Upper lobe of left lung (tissue), 6 donors: ENCODE data around the gene USP54. TPM values are rescaled to one million over a fixed set of nuclear protein-coding genes. Genes with fewer than 3 reads are reported as not detected.
A peak's percentile ranks its signal among the peaks of the same experiment; 100 is the strongest.

ENCODE experiments used
- ATAC-seq, 2 donors: fragments of 200-7000 bp; cut with Tn5 transposase; one replicate each; pipeline ENCODE4 v1.9.1; 2022; ENCODE audit warnings: mild to moderate bottlenecking in 2 of 2, moderate library complexity in 2 of 2; ENCODE audit not compliant: low FRiP score in 2 of 2
- DNase-seq, 2 donors: peaks; one replicate each; pipeline ENCODE4 v3.0.0-alpha.2; 2019 to 2020
- H3K27ac ChIP-seq, 4 donors: fragments of 200-600 bp; sonication (generic); one replicate each; pipeline ENCODE4 v1.5.1; 2016 to 2019
- H3K27me3 ChIP-seq, 4 donors: fragments of 200-600 bp; sonication (generic); one replicate each; pipeline ENCODE4 v1.5.1; 2017 to 2019
- H3K36me3 ChIP-seq, 4 donors: fragments of 200-600 bp; sonication (generic); one replicate each; pipeline ENCODE4 v1.5.1; 2016 to 2019
- H3K4me1 ChIP-seq, 4 donors: fragments of 200-600 bp; sonication (generic); one replicate each; pipeline ENCODE4 v1.5.1; 2018 to 2019
- H3K4me3 ChIP-seq, 4 donors: fragments of 200-600 bp; sonication (generic); one replicate each; pipeline ENCODE4 v1.5.1; 2017 to 2019; ENCODE audit warnings: mild to moderate bottlenecking in 2 of 4, moderate library complexity in 1 of 4
- H3K9me3 ChIP-seq, 4 donors: fragments of 200-600 bp; sonication (generic); one replicate each; pipeline ENCODE4 v1.5.1; 2018 to 2019
- EP300 ChIP-seq, 4 donors: sonication (generic); formaldehyde crosslinking; IDR thresholded peaks; one replicate each; pipeline ENCODE4 v1.5.1; 2017; ENCODE audit warnings: antibody characterized with exemption in 4 of 4, control low read depth in 2 of 4
- POLR2A ChIP-seq, 4 donors: fragments of 450-650 bp; IDR thresholded peaks; one replicate each; pipeline ENCODE4 v1.5.1; 2016 to 2017; ENCODE audit warnings: antibody characterized with exemption in 4 of 4, mild to moderate bottlenecking in 2 of 4
- POLR2AphosphoS5 ChIP-seq, 2 donors: sonication (generic); formaldehyde crosslinking; IDR thresholded peaks; one replicate each; pipeline ENCODE4 v1.5.1; 2017; ENCODE audit warnings: antibody characterized with exemption in 2 of 2
- WGBS, 2 donors: methylation state at CpG; one replicate each; pipeline ENCODE4 v1.1.5; 2017 to 2018; 5-methylcytosine and 5-hydroxymethylcytosine counted together
- total RNA-seq, 6 donors: library from RNA; depleted of rRNA in 4 of 6; stranded (reverse); fragments of >200 nt in 4 of 6; gene quantifications; one replicate each; pipeline versions ENCODE4 v1.1.0 to v1.2.1, GENCODE V29; 2016 to 2021
- TF ChIP-seq, protein P1 (sequence below), 6 experiments: fragments of 450-650 bp in 4 of 6; fragments of 200-600 bp in 2 of 6; sonication (generic) in 2 of 6; IDR thresholded peaks; one replicate each; pipeline ENCODE4 v1.5.1; 2016 to 2019; ENCODE audit warnings: antibody characterized with exemption in 6 of 6
- donor health status: DM: no; HTN: no; CAD: no; lungs with moderate emphysema.
- donor health status: DM: no; HTN: yes; CAD: no; lungs with severe emphysema.

USP54 gene
- total RNA-seq, 6 donors from 2014 or later, result 67.9 to 188 (median 120) TPM

DNA sequence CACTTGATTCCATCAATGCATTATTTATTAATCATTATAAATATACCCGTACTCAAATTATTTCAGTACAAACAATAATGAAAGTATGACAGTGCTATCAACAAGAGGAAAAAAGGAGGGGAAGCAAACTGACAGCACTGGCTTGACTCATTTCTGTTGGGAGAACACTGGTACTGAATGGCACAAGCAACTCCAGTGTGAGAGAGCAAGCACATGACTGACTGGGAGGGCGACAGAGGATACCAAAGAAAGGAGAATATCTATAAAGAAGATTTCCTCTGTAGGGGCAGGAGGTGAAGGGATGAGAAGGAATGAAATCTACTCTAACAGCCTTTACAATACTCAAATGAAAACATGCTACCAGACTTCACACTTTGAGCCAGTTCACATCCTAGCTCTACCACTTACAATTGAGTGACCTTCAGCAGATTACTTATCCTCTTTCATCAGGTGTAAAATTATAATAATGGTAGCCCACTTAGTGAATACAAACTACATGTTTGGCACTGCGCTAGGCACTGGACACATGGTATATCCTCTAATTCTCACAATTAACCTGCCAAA lies 1.5 kb downstream of the USP54 start:
- DNase-seq (peak in 1 of 2 donors; percentile 33), ATAC-seq (no peak)
- TF ChIP-seq POLR2A (IDR thresholded peaks at IDR 0.05) (no peak), POLR2AphosphoS5 (IDR thresholded peaks at IDR 0.05) (no peak), EP300 (IDR thresholded peaks at IDR 0.05) (no peak)
- TF ChIP-seq, protein P1, sequence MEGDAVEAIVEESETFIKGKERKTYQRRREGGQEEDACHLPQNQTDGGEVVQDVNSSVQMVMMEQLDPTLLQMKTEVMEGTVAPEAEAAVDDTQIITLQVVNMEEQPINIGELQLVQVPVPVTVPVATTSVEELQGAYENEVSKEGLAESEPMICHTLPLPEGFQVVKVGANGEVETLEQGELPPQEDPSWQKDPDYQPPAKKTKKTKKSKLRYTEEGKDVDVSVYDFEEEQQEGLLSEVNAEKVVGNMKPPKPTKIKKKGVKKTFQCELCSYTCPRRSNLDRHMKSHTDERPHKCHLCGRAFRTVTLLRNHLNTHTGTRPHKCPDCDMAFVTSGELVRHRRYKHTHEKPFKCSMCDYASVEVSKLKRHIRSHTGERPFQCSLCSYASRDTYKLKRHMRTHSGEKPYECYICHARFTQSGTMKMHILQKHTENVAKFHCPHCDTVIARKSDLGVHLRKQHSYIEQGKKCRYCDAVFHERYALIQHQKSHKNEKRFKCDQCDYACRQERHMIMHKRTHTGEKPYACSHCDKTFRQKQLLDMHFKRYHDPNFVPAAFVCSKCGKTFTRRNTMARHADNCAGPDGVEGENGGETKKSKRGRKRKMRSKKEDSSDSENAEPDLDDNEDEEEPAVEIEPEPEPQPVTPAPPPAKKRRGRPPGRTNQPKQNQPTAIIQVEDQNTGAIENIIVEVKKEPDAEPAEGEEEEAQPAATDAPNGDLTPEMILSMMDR (IDR thresholded peaks at IDR 0.05), result no peak
- peaks cover 47 to 64% (median 56%) of the 10 kb centered on the region in 4 donors for H3K4me1 ChIP-seq
- H3K36me3 ChIP-seq, result no peaks in the 10 kb centered on the region
- H3K27ac ChIP-seq, result peak overlapping the region; percentile 6 to 82 (median 25)
- H3K9me3 ChIP-seq, result no peaks in the 10 kb centered on the region
- H3K27me3 ChIP-seq, result no peaks in the 10 kb centered on the region
- H3K4me3 ChIP-seq, result no peak overlapping the region
- WGBS, 2 donors, result 66 to 69% methylated on average over 3 of the region's 3 CpGs

DNA sequence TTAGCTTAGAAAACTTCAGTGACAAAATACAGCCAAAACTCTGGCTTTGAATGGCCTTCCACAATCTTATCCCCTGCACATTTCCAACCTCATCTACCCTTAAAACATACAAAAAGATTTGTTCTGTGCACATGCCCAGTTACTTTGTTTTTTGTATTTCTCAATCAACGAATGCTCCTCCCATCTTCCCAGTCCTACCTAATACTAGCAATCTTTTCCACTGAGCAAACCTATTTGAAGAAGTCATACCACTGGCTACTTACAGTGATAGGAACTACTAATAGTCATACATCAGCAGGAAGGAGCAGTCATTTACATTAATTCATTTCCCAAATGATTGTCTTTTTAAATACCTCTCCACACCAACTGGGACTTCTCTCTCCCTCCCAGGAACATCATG lies 2.5 kb downstream of the USP54 start:
- TF ChIP-seq EP300 (IDR thresholded peaks at IDR 0.05) (no peak), POLR2AphosphoS5 (IDR thresholded peaks at IDR 0.05) (no peak), POLR2A (IDR thresholded peaks at IDR 0.05) (no peak)
- TF ChIP-seq, protein P1 (IDR thresholded peaks at IDR 0.05), result no peak
- Histone ChIP-seq H3K27ac (peak overlapping the region; percentile 6 to 82 (median 25)), H3K9me3 (no peaks in the 10 kb centered on the region), H3K4me1 (peaks cover 47 to 64% (median 56%) of the 10 kb centered on the region in 4 donors), H3K36me3 (no peaks in the 10 kb centered on the region), H3K27me3 (no peaks in the 10 kb centered on the region), H3K4me3 (peak overlapping the region in 1 of 4 donors; percentile 11)
- no peak for ATAC-seq
- DNase-seq, result no peak
- 59 to 68% methylated on average over 1 of the region's 1 CpG for WGBS, 2 donors

DNA sequence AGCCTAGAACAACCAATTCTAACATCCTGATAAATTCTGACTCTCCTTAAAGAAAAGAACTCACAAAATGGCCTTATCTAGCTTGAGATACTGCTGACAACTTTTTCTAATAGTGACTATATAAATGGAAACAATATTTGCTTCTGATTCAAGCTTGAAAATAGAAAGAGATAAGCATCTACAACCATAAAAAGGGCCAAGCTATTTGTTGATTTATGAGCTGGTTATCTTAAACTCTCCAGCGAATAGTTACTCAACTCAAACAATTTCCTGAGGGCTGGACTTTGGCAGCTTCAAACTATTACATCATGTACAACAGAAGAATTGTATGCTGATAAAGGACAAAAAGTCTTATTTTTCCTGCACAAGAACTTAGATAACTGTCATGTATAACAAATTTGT lies 4.6 kb downstream of the USP54 start:
- no peaks in the 10 kb centered on the region for H3K9me3 ChIP-seq
- H3K27me3 ChIP-seq, result no peaks in the 10 kb centered on the region
- TF ChIP-seq EP300 (IDR thresholded peaks at IDR 0.05), result peak in 1 of 4 donors; percentile 51
- TF ChIP-seq POLR2A (IDR thresholded peaks at IDR 0.05), result no peak
- WGBS, 2 donors, result 6 to 7% methylated on average over 1 of the region's 1 CpG
- H3K27ac ChIP-seq, result peak overlapping the region; percentile 65 to 76 (median 72)
- DNase-seq (no peak), ATAC-seq (peak; percentile 77 to 84)
- peaks cover 41 to 55% (median 48%) of the 10 kb centered on the region in 4 donors for H3K4me1 ChIP-seq
- H3K4me3 ChIP-seq, result no peak overlapping the region
- no peaks in the 10 kb centered on the region for H3K36me3 ChIP-seq

DNA sequence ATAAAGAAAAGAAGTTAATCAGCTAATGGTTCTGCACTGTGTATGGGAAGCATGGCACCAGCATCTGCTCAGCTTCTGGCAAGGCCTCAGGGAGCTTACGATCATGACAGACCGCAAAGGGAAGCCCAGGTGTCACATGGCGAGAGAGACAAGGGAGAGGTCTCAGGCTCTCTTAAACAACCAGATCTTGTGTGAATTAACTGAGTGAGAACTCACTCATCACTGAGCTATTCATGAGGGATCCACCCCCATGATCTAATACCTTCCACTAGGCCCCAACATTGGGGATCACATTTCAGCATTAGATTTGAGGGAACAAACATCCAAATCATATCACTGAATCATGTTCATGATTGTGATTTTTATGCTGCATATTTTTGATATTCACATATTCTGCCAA lies 5.8 kb downstream of the USP54 start:
- ATAC-seq (peak in 1 of 2 donors; percentile 79), DNase-seq (no peak)
- WGBS, 2 donors, result 93 to 95% methylated on average over 3 of the region's 3 CpGs
- TF ChIP-seq EP300 (IDR thresholded peaks at IDR 0.05), result no peak
- TF ChIP-seq POLR2A (IDR thresholded peaks at IDR 0.05), result no peak
- TF ChIP-seq, protein P1 (IDR thresholded peaks at IDR 0.05), result no peak
- no peak for TF ChIP-seq POLR2AphosphoS5 (IDR thresholded peaks at IDR 0.05)
- Histone ChIP-seq H3K27ac (peak overlapping the region; percentile 65 to 76 (median 72)), H3K4me1 (peaks cover 30 to 42% (median 37%) of the 10 kb centered on the region in 4 donors), H3K36me3 (no peaks in the 10 kb centered on the region), H3K9me3 (no peaks in the 10 kb centered on the region), H3K4me3 (no peak overlapping the region), H3K27me3 (no peaks in the 10 kb centered on the region)

DNA sequence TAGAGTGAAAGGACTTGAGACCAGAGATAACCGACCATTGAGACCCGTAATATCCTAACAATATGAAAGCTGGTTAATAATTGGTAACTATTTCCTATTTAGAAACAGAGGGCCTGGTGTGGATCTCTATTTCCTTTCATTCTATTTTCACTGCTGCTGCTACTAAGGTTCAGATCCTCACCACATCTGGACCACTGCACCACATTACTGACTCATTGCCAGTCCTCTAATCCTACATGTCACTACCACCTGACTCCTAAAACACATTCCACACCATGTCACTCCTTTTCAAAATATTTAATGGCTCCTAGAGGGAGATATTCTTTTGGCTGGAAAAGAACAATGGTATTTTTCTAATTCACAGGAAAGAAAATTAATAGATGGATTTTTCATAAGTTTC lies 6.4 kb downstream of the USP54 start:
- no peak overlapping the region for H3K4me3 ChIP-seq
- no peaks in the 10 kb centered on the region for H3K36me3 ChIP-seq
- H3K4me1 ChIP-seq, result peaks cover 27 to 37% (median 34%) of the 10 kb centered on the region in 4 donors
- ATAC-seq (no peak), DNase-seq (no peak)
- H3K27me3 ChIP-seq, result no peaks in the 10 kb centered on the region
- WGBS, 2 donors, result 70 to 86% methylated on average over 2 of the region's 2 CpGs
- peak overlapping the region in 2 of 4 donors; percentile 73 to 76 for H3K27ac ChIP-seq
- TF ChIP-seq POLR2A (IDR thresholded peaks at IDR 0.05), result no peak
- no peak for TF ChIP-seq EP300 (IDR thresholded peaks at IDR 0.05)
- no peak for TF ChIP-seq POLR2AphosphoS5 (IDR thresholded peaks at IDR 0.05)
- TF ChIP-seq, protein P1 (IDR thresholded peaks at IDR 0.05), result no peak
- H3K9me3 ChIP-seq, result no peaks in the 10 kb centered on the region
